H1 (cell line): ENCODE data around the gene RGS6. TPM values are rescaled to one million over a fixed set of nuclear protein-coding genes. Genes with fewer than 3 reads are reported as not detected.

Source experiments
- CTCF ChIA-PET: fragments of 300-600 bp; sonication (Branson Sonifier 250); formaldehyde crosslinking; loops from one replicate; lab custom pipeline; 2021; ENCODE audit not compliant: partially characterized antibody; lab: Charles Lee
- POLR2A ChIA-PET: fragments of 300-600 bp; sonication (Branson Sonifier 250); formaldehyde crosslinking; loops from one replicate; lab custom pipeline; 2021; ENCODE audit warnings: inconsistent platforms; ENCODE audit not compliant: partially characterized antibody; lab: Charles Lee
- DNase-seq, 2 experiments: peaks; one replicate each; pipeline versions ENCODE4 v3.0.0 to v3.0.0-alpha.2; 2010 to 2022; ENCODE audit warnings: low spot score in 2 of 2, low read depth in 1 of 2, mixed read lengths in 1 of 2
- FAIRE-seq: peaks from 2 replicates; lab custom pipeline; 2011; peaks lifted over from hg19 to GRCh38; lab: Jason Lieb, UNC
- H2AFZ ChIP-seq: 2 replicates; pipeline ENCODE4 v1.8.1; 2012; ENCODE audit warnings: low read length, inconsistent platforms
- H2AK5ac ChIP-seq: 2 replicates; pipeline ENCODE4 v1.6.1; 2013; ENCODE audit warnings: low read depth, low read length
- H2BK120ac ChIP-seq: replicated peaks from 2 replicates; pipeline ENCODE3; 2013; ENCODE audit warnings: low read depth, low read length, inconsistent platforms
- H2BK12ac ChIP-seq: 2 replicates; pipeline ENCODE4 v1.6.1; 2013; ENCODE audit warnings: low read depth, low read length
- H2BK15ac ChIP-seq: 2 replicates; pipeline ENCODE4 v1.6.1; 2013; ENCODE audit warnings: low read length
- H2BK20ac ChIP-seq: 2 replicates; pipeline ENCODE4 v1.6.1; 2013; ENCODE audit warnings: low read length
- H2BK5ac ChIP-seq: 2 replicates; pipeline ENCODE4 v1.6.1; 2013; ENCODE audit warnings: low read depth, low read length
- H3K14ac ChIP-seq: 2 replicates; pipeline ENCODE4 v1.6.1; 2013; ENCODE audit warnings: inconsistent platforms; ENCODE audit not compliant: insufficient read length
- H3K18ac ChIP-seq: 2 replicates; pipeline ENCODE4 v1.6.1; 2013; ENCODE audit warnings: low read length; ENCODE audit errors: extremely low read depth
- H3K23ac ChIP-seq: 2 replicates; pipeline ENCODE4 v1.6.1; 2013; ENCODE audit warnings: inconsistent platforms; ENCODE audit not compliant: insufficient read length
- H3K23me2 ChIP-seq: 2 replicates; pipeline ENCODE4 v1.6.1; 2013; ENCODE audit warnings: low read depth, low read length
- H3K27ac ChIP-seq: 2 replicates; pipeline ENCODE4 v1.6.1; 2011; ENCODE audit warnings: low read depth, low read length, inconsistent platforms
- H3K27me3 ChIP-seq, 4 experiments: replicated peaks in 1 of 4; 1 replicate in 1 of 4; 2 replicates in 3 of 4; pipeline versions ENCODE4 v1.6.1 to v1.8.1; 2011 to 2013; ENCODE audit warnings: low read length in 3 of 4, mild to moderate bottlenecking in 3 of 4, inconsistent platforms in 2 of 4, mixed read lengths in 2 of 4, moderate library complexity in 1 of 4; ENCODE audit not compliant: control insufficient read depth in 3 of 4, insufficient read depth in 3 of 4; ENCODE audit errors: extremely low read depth in 1 of 4
- H3K36me3 ChIP-seq, 4 experiments: 2 replicates each; pipeline versions ENCODE4 v1.6.1 to v1.8.1; 2011 to 2013; ENCODE audit warnings: mild to moderate bottlenecking in 4 of 4, low read length in 3 of 4, moderate library complexity in 2 of 4, control low read depth in 1 of 4, inconsistent platforms in 1 of 4; ENCODE audit not compliant: insufficient read depth in 4 of 4, control insufficient read depth in 2 of 4
- H3K4ac ChIP-seq: replicated peaks from 2 replicates; pipeline ENCODE3; 2013; ENCODE audit warnings: low read length, low read depth, mixed read lengths, inconsistent platforms; ENCODE audit not compliant: insufficient read length
- H3K4me1 ChIP-seq, 4 experiments: replicated peaks in 1 of 4; 1 replicate in 1 of 4; 2 replicates in 3 of 4; pipeline versions ENCODE4 v1.6.1 to v1.8.1; 2011 to 2013; ENCODE audit warnings: low read length in 3 of 4, inconsistent platforms in 2 of 4, mixed read lengths in 1 of 4; ENCODE audit not compliant: insufficient read depth in 4 of 4, control insufficient read depth in 3 of 4
- H3K4me2 ChIP-seq, 2 experiments: 2 replicates each; pipeline versions ENCODE4 v1.6.1 to v1.8.1; 2011 to 2013; ENCODE audit warnings: low read depth in 2 of 2, low read length in 2 of 2, control low read depth in 1 of 2, inconsistent platforms in 1 of 2, mild to moderate bottlenecking in 1 of 2; ENCODE audit not compliant: insufficient read depth in 1 of 2
- H3K4me3 ChIP-seq, 4 experiments: fragments of 200-600, 300-600 bp in 1 of 4; sonication (generic), shearing (Covaris generic), sonication (Bioruptor Twin) in 1 of 4; 2 replicates each; pipeline versions ENCODE4 v1.5.1 to v1.8.1; 2011 to 2016; ENCODE audit warnings: low read length in 4 of 4, low read depth in 3 of 4, control low read depth in 2 of 4, inconsistent platforms in 2 of 4, mild to moderate bottlenecking in 2 of 4, mixed read lengths in 1 of 4, moderate library complexity in 1 of 4; ENCODE audit not compliant: insufficient read depth in 2 of 4; ENCODE audit errors: extremely low read depth in 1 of 4
- H3K56ac ChIP-seq: replicated peaks from 2 replicates; pipeline ENCODE3; 2013; ENCODE audit warnings: low read depth, mild to moderate bottlenecking, mixed read lengths, low read length, inconsistent platforms; ENCODE audit not compliant: insufficient read length
- H3K79me1 ChIP-seq: 2 replicates; pipeline ENCODE4 v1.6.1; 2013; ENCODE audit warnings: low read depth, low read length, control low read depth
- H3K79me2 ChIP-seq, 2 experiments: 2 replicates each; pipeline versions ENCODE4 v1.6.1 to v1.8.1; 2012 to 2013; ENCODE audit warnings: low read length in 2 of 2, mild to moderate bottlenecking in 2 of 2, inconsistent platforms in 1 of 2; ENCODE audit not compliant: insufficient read depth in 2 of 2, control insufficient read depth in 1 of 2
- H3K9ac ChIP-seq, 4 experiments: replicated peaks in 1 of 4; 1 replicate in 1 of 4; 2 replicates in 3 of 4; pipeline versions ENCODE4 v1.6.1 to v1.8.1; 2011 to 2013; ENCODE audit warnings: low read depth in 3 of 4, low read length in 3 of 4, control low read depth in 2 of 4, mild to moderate bottlenecking in 2 of 4, moderate library complexity in 2 of 4, inconsistent platforms in 1 of 4; ENCODE audit errors: extremely low read depth in 1 of 4
- H3K9me3 ChIP-seq, 2 experiments: 2 replicates each; pipeline versions ENCODE4 v1.6.1 to v1.8.1; 2012 to 2013; ENCODE audit warnings: mild to moderate bottlenecking in 2 of 2, moderate library complexity in 2 of 2, control low read depth in 1 of 2, inconsistent platforms in 1 of 2, low read depth in 1 of 2, low read length in 1 of 2, mixed read lengths in 1 of 2; ENCODE audit not compliant: insufficient read depth in 2 of 2
- H4K20me1 ChIP-seq, 2 experiments: replicated peaks in 1 of 2; 2 replicates each; pipeline versions ENCODE3 to v1.8.1; 2011 to 2013; ENCODE audit warnings: inconsistent platforms in 2 of 2, low read length in 2 of 2, mild to moderate bottlenecking in 1 of 2; ENCODE audit not compliant: insufficient read depth in 2 of 2, control insufficient read depth in 1 of 2
- H4K5ac ChIP-seq: 2 replicates; pipeline ENCODE4 v1.6.1; 2013; ENCODE audit warnings: low read length, low read depth, mixed read lengths, inconsistent platforms; ENCODE audit not compliant: insufficient read length
- H4K8ac ChIP-seq: 2 replicates; pipeline ENCODE4 v1.8.0; 2013; ENCODE audit warnings: mild to moderate bottlenecking, moderate library complexity, low read length, inconsistent platforms; ENCODE audit not compliant: insufficient read depth; ENCODE audit errors: extremely low read depth
- H4K91ac ChIP-seq: replicated peaks from 2 replicates; pipeline ENCODE3; 2013; ENCODE audit warnings: low read length, mixed read lengths, inconsistent platforms; ENCODE audit not compliant: insufficient read length
- BRCA1 ChIP-seq: IDR thresholded peaks from 2 replicates; pipeline ENCODE4 v1.6.1; 2012; ENCODE audit warnings: low read depth, low read length, improper control_type of control experiment
- POLR2A ChIP-seq, 2 experiments: IDR thresholded peaks; 1 replicate in 1 of 2; 2 replicates in 1 of 2; pipeline ENCODE4 v1.6.1; 2011; ENCODE audit warnings: low read depth in 2 of 2, low read length in 2 of 2, mild to moderate bottlenecking in 2 of 2; ENCODE audit errors: control extremely low read depth in 1 of 2
- RAD21 ChIP-seq, 2 experiments: IDR thresholded peaks in 1 of 2; conservative IDR thresholded peaks in 1 of 2; 2 replicates each; pipeline ENCODE4 v1.6.1; 2011; ENCODE audit warnings: low read depth in 2 of 2, low read length in 2 of 2, improper control_type of control experiment in 1 of 2, inconsistent platforms in 1 of 2, mild to moderate bottlenecking in 1 of 2, moderate library complexity in 1 of 2
- SIX5 ChIP-seq: IDR thresholded peaks from 2 replicates; pipeline ENCODE4 v1.6.1; 2011; ENCODE audit warnings: mild to moderate bottlenecking, low read depth, low read length
- TAF1 ChIP-seq: IDR thresholded peaks from 2 replicates; pipeline ENCODE4 v1.6.1; 2011; ENCODE audit warnings: mild to moderate bottlenecking, low read depth, low read length
- WGBS, 2 experiments: shearing (Covaris generic) in 1 of 2; methylation state at CpG; one replicate each; pipeline versions ENCODE4 v1.1.6 to v1.1.7; 2013 to 2015; ENCODE audit warnings: low lambda C conversion rate in 2 of 2, mixed read lengths in 2 of 2, inconsistent platforms in 1 of 2, low coverage in 1 of 2, missing lambda C conversion rate in 1 of 2; ENCODE audit not compliant: insufficient replicate concordance in 2 of 2, insufficient coverage in 1 of 2, insufficient read length in 1 of 2; ENCODE audit errors: extremely low coverage in 1 of 2, missing lambda C conversion rate in 1 of 2; 5-methylcytosine and 5-hydroxymethylcytosine counted together
- polyA plus RNA-seq, 7 experiments: library from polyadenylated mRNA; depleted of rRNA in 3 of 7; stranded (reverse) in 5 of 7; unstranded in 2 of 7; fragments of >200 nt in 5 of 7; fragments of 200-250 nt in 2 of 7; gene quantifications; 1 replicate in 5 of 7; 2 replicates in 1 of 7; 4 replicates in 1 of 7; pipeline versions ENCODE4 v1.2.1 to v1.2.3, GENCODE V29; 2011 to 2013; ENCODE audit warnings: missing spikeins in 2 of 7, mixed read lengths in 2 of 7
- total RNA-seq: library from RNA; stranded (reverse); fragmentation: NEBNext Ultra II Directional; extraction: Animal tissue kit (Norgen Biotek cat#: 25700); gene quantifications from 2 replicates; pipeline ENCODE4 v1.2.1, GENCODE V29; 2021

The RGS6 gene
- total and polyA plus RNA-seq, 2 of the 8 experiments (the other 6 are each of a cell fraction or from before 2014, with no cell fraction given): 0.26 to 1.1 TPM

DNA sequence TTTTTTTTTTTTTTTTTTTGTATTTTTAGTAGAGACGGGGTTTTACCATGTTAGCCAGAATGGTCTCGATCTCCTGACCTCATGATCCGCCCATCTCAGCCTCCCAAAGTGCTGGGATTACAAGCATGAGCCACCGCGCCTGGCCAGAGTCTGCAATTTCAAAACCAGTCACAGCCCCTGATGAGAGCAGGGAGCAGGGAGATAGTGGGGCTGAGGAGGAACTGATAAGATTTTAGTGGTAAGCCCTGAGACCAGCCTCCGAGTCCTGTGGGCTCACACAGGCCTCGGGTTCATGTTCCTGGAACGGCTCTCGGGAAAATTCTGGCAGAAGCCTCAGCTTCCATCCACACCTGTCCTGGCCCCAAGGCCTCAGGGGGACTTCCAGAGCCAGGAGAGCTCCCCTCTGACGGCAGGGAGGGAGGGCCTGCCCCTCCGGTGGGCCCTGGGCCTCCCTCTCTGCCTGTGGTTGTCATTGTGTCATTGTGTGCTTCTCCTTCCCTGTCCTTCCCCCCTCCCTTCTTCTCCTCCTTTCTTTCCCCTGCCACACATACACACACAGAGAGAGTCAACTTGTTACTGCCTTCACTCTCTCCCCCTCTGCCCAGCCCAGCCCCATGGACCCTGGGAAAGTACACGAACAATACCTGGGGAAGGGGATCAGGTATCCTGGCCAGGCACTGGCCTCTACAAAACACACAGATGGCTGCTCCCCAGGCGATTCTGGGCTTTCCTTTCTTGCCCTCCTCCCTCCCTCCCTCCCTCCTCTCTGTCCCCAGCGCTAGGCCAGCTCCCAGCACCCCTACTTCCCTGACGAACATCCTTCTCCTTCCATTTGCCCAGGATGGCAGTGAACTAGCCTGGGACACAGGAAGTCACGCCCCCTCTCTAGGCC is 667.6 kb downstream of the RGS6 start:
- H2BK15ac ChIP-seq: peak overlapping the region; percentile 6; the same call in 1 of the 2 replicates
- H3K9ac ChIP-seq: no peak overlapping the region
- H3K4me3 ChIP-seq: no peak overlapping the region
- no peaks in the 10 kb centered on the region for H3K79me1 ChIP-seq
- no peak overlapping the region for H3K14ac ChIP-seq
- no peaks in the 10 kb centered on the region for H3K79me2 ChIP-seq
- H2BK12ac ChIP-seq: no peak overlapping the region
- H3K27me3 ChIP-seq: no peaks in the 10 kb centered on the region
- peak overlapping the region in 1 of 2 experiments; percentile 13; a peak in 2 of 4 replicates for H3K4me2 ChIP-seq
- POLR2A ChIA-PET: no interaction called here
- H3K56ac ChIP-seq: no peak overlapping the region
- no peak overlapping the region for H2BK20ac ChIP-seq
- H3K23me2 ChIP-seq: no peaks in the 10 kb centered on the region
- peaks cover 2 to 11% (median 8%) of the 10 kb centered on the region in 4 experiments for H3K4me1 ChIP-seq
- peak overlapping the region; percentile 76 for H4K91ac ChIP-seq
- no peak overlapping the region for H3K23ac ChIP-seq
- H3K36me3 ChIP-seq: no peaks in the 10 kb centered on the region
- no peak for DNase-seq
- CTCF ChIA-PET: interaction anchor here (0.7 to 1.7 kb wide), 3 partner anchors 11 to 176 kb away, joined by 3 to 4 read pairs (median 4); no protein-coding TSS in a partner anchor
- H3K27ac ChIP-seq: no peak overlapping the region
- H3K4ac ChIP-seq: no peak overlapping the region
- no peak overlapping the region for H2BK120ac ChIP-seq
- peak overlapping the region; percentile 28; the same call in 1 of the 2 replicates for H4K8ac ChIP-seq
- H3K9me3 ChIP-seq: no peaks in the 10 kb centered on the region
- peak overlapping the region; percentile 51 for H3K18ac ChIP-seq
- no peak overlapping the region for H2AK5ac ChIP-seq
- no peak overlapping the region for H4K5ac ChIP-seq
- TF ChIP-seq SIX5: no peak
- TF ChIP-seq RAD21 (IDR thresholded peaks at IDR 0.05 in 1 of 2, conservative IDR thresholded peaks at IDR 0.05 in 1 of 2; ENCODE audit: low read depth in 2 of 2, low read length in 2 of 2): no peak
- TF ChIP-seq TAF1: no peak
- no peak for TF ChIP-seq BRCA1
- no peak for TF ChIP-seq POLR2A (IDR thresholded peaks at IDR 0.05; ENCODE audit: control extremely low read depth in 1 of 2, low read depth in 2 of 2, low read length in 2 of 2)
- TF ChIP-seq, all 59 proteins: peak for 0
- H4K20me1 ChIP-seq: no peaks in the 10 kb centered on the region
- 87% methylated on average over 9 of the region's 16 CpGs; no CpG with 5 or more reads in 1 of the 2 experiments for WGBS, 2 experiments
- no peak for FAIRE-seq
- no peak overlapping the region; the same call in 1 of the 2 replicates for H2BK5ac ChIP-seq
- peak overlapping the region; percentile 97 for H2AFZ ChIP-seq
